ENCODE results near the gene DEAF1. TPM values are rescaled to one million over a fixed set of nuclear protein-coding genes. Genes with fewer than 3 reads are reported as not detected.
A peak's percentile ranks its signal among the peaks of the same experiment; 100 is the strongest.

DEAF1 gene
- total and polyA plus RNA-seq, 2 of the 13 experiments (the other 11 are each of a cell fraction or from before 2014, with no cell fraction given) = 22.3 to 29.6 TPM

DNA sequence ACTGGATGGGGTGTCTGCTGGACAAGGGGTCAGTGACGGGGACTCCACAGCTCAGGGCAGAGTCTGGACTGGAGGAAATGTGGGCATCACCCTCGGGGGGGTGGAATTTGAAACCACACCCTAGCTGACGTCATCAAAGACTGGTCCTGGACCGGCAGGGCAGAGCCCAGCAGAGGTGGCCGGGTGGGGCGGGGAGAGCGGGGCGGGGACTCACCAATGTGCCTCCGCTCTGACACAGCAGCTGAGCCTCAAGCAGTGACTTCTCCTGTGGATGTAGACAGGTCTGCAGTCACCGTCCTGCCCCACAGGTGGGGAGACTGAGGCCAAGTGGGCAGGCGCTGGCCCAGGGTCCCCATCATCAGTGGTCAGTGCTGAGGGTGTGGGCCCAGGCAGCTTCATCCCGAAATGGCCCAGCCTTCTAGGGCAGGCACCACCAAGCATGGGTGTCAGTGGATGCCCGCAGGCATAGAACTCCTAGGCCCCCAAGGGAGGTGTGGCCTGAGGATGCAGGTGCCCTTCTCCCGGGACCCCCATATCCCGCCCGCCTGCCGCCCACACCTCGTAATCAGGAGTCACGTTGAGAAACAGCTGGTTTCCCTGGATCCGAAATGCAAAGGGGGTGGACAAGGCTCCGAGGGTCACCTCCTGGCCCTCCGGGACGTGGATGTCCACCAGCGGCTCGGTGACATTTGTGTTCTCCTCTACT lies 70.9 kb downstream of the DEAF1 start:
- Histone ChIP-seq H3K4me2 (ENCODE audit: low read depth, low read length) (peak overlapping the region; percentile 75), H3K4me3 (replicated peaks in 1 of 3; ENCODE audit: insufficient read depth in 1 of 3, low read depth in 2 of 3, low read length in 3 of 3) (peak overlapping the region; percentile 49 to 57 (median 53); a peak in 5 of 6 replicates)
- WGBS (ENCODE audit: low lambda C conversion rate) = 56% methylated on average over 10 of the region's 25 CpGs

More for the DNA sequence above, 70.9 kb downstream of the DEAF1 start:
- intact Hi-C loops (cut with micrococcal nuclease; ENCODE audit: unreplicated experiment) (no loop called here), in situ Hi-C loops (cut with HindIII; ENCODE audit: extremely low pct_ligation_motif_present, low pct_unique_long_range_greater_than_20kb) (loop anchor here (10.0 kb wide), 1 partner anchor 69 kb away; no protein-coding TSS in a partner anchor)
- ChIA-PET POLR2A (interaction anchor here (0.9 kb wide), 1 partner anchor 10 kb away, joined by 3 read pairs; no protein-coding TSS in a partner anchor), CTCF (ENCODE audit: low intra/inter-chr PET ratio, low total read pairs) (no interaction called here)
- peaks cover 0 to 4% of the 10 kb centered on the region in 2 experiments; a peak in 1 of 5 replicates for H3K36me3 ChIP-seq (replicated peaks in 1 of 2; ENCODE audit: control insufficient read depth in 1 of 2, insufficient read depth in 2 of 2, low read length in 2 of 2)
- no peak for FAIRE-seq
- no peaks in the 10 kb centered on the region for H3K27me3 ChIP-seq (ENCODE audit: control insufficient read depth in 1 of 2, insufficient read depth in 2 of 2, low read length in 2 of 2)
- no peak for DNase-seq (ENCODE audit: low spot score)
- H2AFZ ChIP-seq (ENCODE audit: low read length) = no peak overlapping the region
- H3K9ac ChIP-seq (ENCODE audit: insufficient read depth, low read depth, low read length) = peak overlapping the region; percentile 34; the same call in 1 of the 2 replicates
- peaks cover 31% of the 10 kb centered on the region for H3K4me1 ChIP-seq (ENCODE audit: insufficient read depth, low read length)
- ATAC-seq = peak; percentile 10
- BruUV-seq (replicated peaks) = no TSS peak
- peak overlapping the region; percentile 46 for H3K27ac ChIP-seq (ENCODE audit: extremely low read length, insufficient read depth, low read length)
- H3K79me2 ChIP-seq (ENCODE audit: insufficient read depth, low read length) = no peaks in the 10 kb centered on the region
- TF ChIP-seq CREB1 (IDR thresholded peaks at IDR 0.05) = peak; percentile 92
- TF ChIP-seq CREB1 (CRISPR knock-in tag; IDR thresholded peaks at IDR 0.05) = no peak
- no peak for TF ChIP-seq ZNF367 (CRISPR knock-in tag; IDR thresholded peaks at IDR 0.05; ENCODE audit: borderline replicate concordance)
- TF ChIP-seq HDAC1 (CRISPR knock-in tag; IDR thresholded peaks at IDR 0.05) = 0 out of 2 replicates have a peak, but pooled peaks have one; percentile 0
- peak; percentile 68 for TF ChIP-seq RBM22 (optimal IDR thresholded peaks at IDR 0.05; ENCODE audit: low read length)
- TF ChIP-seq, protein P1, sequence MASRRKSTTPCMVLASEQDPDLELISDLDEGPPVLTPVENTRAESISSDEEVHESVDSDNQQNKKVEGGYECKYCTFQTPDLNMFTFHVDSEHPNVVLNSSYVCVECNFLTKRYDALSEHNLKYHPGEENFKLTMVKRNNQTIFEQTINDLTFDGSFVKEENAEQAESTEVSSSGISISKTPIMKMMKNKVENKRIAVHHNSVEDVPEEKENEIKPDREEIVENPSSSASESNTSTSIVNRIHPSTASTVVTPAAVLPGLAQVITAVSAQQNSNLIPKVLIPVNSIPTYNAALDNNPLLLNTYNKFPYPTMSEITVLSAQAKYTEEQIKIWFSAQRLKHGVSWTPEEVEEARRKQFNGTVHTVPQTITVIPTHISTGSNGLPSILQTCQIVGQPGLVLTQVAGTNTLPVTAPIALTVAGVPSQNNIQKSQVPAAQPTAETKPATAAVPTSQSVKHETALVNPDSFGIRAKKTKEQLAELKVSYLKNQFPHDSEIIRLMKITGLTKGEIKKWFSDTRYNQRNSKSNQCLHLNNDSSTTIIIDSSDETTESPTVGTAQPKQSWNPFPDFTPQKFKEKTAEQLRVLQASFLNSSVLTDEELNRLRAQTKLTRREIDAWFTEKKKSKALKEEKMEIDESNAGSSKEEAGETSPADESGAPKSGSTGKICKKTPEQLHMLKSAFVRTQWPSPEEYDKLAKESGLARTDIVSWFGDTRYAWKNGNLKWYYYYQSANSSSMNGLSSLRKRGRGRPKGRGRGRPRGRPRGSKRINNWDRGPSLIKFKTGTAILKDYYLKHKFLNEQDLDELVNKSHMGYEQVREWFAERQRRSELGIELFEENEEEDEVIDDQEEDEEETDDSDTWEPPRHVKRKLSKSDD (CRISPR knock-in tag; IDR thresholded peaks at IDR 0.05; ENCODE audit: low read depth) = 0 out of 2 replicates have a peak, but pooled peaks have one; percentile 12
- TF ChIP-seq ZMYM4 (CRISPR knock-in tag; IDR thresholded peaks at IDR 0.05) = no peak
- TF ChIP-seq ZBTB38 (CRISPR knock-in tag; IDR thresholded peaks at IDR 0.05) = 0 out of 2 replicates have a peak, but pooled peaks have one; percentile 8
- TF ChIP-seq ZNF460 (CRISPR knock-in tag; IDR thresholded peaks at IDR 0.05; ENCODE audit: borderline replicate concordance) = no peak
- TF ChIP-seq KDM5B (CRISPR knock-in tag; IDR thresholded peaks at IDR 0.05; ENCODE audit: borderline replicate concordance) = peak; percentile 8; the same call in 1 of the 2 replicates
- TF ChIP-seq RBFOX2 (IDR thresholded peaks at IDR 0.05; ENCODE audit: low read depth, low read length) = no peak
- peak in 1 of 2 experiments; percentile 11; a peak in 1 of 4 replicates for TF ChIP-seq POLR2A (IDR thresholded peaks at IDR 0.05; ENCODE audit: insufficient read depth in 1 of 2, low read depth in 2 of 2, low read length in 2 of 2)
- TF ChIP-seq ATF7 (IDR thresholded peaks at IDR 0.05) = peak; percentile 83
- no peak for TF ChIP-seq ATF7 (CRISPR knock-in tag; IDR thresholded peaks at IDR 0.05)
- TF ChIP-seq, protein P2, sequence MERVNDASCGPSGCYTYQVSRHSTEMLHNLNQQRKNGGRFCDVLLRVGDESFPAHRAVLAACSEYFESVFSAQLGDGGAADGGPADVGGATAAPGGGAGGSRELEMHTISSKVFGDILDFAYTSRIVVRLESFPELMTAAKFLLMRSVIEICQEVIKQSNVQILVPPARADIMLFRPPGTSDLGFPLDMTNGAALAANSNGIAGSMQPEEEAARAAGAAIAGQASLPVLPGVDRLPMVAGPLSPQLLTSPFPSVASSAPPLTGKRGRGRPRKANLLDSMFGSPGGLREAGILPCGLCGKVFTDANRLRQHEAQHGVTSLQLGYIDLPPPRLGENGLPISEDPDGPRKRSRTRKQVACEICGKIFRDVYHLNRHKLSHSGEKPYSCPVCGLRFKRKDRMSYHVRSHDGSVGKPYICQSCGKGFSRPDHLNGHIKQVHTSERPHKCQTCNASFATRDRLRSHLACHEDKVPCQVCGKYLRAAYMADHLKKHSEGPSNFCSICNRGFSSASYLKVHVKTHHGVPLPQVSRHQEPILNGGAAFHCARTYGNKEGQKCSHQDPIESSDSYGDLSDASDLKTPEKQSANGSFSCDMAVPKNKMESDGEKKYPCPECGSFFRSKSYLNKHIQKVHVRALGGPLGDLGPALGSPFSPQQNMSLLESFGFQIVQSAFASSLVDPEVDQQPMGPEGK (CRISPR knock-in tag; IDR thresholded peaks at IDR 0.05) = 0 out of 2 replicates have a peak, but pooled peaks have one; percentile 20
- 0 out of 2 replicates have a peak, but pooled peaks have one; percentile 5 for TF ChIP-seq CBFB (CRISPR knock-in tag; IDR thresholded peaks at IDR 0.05)
- TF ChIP-seq MYNN (CRISPR knock-in tag; IDR thresholded peaks at IDR 0.05; ENCODE audit: low read depth) = no peak
- H3K9me3 ChIP-seq (ENCODE audit: low read length) = no peaks in the 10 kb centered on the region
- H4K20me1 ChIP-seq (ENCODE audit: insufficient read depth, low read length) = peaks cover 16% of the 10 kb centered on the region; the same call in 1 of the 2 replicates
